NCI-H2227 (cell line): ENCODE results near the gene ALG12.

Experiments used
- DNase-seq: peaks from one replicate; lab custom pipeline; 2025; ENCODE audit not compliant: unreplicated experiment; lab: John Stamatoyannopoulos, UW

ALG12 gene

GRCh38 chr22:49913446-49913845 lies 4.8 kb downstream of the ALG12 start:
- no peak for DNase-seq

GRCh38 chr22:49913026-49913425 lies 5.2 kb downstream of the ALG12 start:
- DNase-seq, result no peak

GRCh38 chr22:49911881-49912625 lies 6.2 kb downstream of the ALG12 start:
- no peak for DNase-seq

GRCh38 chr22:49910229-49911155 lies 7.7 kb downstream of the ALG12 start:
- no peak for DNase-seq

DNA sequence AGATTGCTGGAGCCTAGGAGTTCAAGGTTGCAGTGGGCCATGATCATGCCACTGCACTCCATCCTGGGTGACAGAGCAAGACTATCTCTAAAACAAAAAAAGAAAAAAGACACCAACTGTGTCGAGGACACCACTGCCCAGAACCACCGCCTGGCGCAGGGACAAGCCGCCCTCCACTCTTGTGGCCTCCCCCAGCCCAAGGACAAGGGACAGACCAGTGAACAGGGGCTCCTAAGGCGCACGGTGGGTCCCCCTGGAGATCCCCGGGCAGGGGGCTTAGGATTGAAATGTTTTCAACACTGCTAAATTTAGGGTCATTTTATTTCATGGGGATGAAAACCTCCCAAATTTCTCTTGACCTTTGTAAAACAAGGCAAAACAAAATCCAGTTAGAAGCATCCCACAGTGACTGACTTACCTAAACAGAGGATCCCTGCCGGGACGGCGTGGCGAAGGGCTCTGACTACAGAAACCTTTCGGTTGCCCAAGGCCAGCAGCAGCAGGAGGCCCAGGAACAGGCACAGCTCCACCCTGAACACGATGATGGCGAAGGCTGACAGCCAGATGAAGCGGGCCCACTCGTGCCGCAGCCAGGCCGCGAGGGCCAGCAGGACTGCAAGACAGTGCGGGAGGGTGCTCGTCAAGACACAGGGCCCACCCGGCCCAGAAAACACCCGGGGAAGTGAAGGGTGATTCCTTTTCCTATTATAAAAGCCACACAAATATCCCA lies 8.6 kb downstream of the ALG12 start:
- DNase-seq, result no peak

DNA sequence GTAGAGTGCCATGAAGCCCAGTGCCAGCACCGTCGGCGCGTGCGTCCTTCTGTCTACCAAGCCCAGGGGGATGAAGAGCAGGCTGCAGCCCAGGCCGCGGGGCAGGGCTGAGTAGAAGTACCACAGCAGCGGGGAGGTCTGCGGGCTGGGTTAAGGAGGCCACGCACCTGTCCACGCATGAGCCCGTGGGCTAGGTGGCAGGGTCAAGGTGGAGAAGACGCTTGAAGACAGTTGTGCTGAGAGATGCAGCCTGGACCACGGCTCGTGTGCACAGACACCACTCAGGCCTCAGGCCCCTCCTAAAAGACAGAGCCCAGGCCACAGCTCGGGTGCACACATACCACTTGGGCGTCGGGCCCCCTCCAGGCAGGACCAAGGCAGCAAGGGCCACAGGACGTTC lies 10.4 kb downstream of the ALG12 start:
- no peak for DNase-seq

DNA sequence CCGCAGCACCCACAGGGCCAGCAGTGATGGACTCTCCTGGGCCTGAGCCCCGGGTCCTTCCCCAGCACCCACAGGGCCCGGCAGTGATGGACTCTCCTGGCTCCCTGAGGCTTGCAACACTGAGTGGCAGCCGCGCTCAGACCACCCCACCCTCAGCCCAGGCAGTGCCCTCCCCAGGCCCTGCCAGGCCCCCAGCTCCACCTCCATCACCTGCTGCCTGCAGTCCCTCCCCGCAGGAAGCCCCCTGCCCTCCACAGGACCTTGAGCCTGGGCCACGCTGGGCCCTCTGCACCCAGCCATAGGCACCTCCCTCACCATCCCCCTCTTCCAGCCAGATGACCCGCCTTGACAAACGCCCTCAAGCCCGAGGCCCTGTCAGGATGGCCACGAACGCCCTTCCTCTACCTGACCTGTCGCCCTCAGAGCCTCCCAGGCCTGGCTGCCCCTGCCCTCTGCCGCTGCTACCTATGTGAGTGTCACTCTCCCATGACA lies 11.4 kb downstream of the ALG12 start:
- no peak for DNase-seq

DNA sequence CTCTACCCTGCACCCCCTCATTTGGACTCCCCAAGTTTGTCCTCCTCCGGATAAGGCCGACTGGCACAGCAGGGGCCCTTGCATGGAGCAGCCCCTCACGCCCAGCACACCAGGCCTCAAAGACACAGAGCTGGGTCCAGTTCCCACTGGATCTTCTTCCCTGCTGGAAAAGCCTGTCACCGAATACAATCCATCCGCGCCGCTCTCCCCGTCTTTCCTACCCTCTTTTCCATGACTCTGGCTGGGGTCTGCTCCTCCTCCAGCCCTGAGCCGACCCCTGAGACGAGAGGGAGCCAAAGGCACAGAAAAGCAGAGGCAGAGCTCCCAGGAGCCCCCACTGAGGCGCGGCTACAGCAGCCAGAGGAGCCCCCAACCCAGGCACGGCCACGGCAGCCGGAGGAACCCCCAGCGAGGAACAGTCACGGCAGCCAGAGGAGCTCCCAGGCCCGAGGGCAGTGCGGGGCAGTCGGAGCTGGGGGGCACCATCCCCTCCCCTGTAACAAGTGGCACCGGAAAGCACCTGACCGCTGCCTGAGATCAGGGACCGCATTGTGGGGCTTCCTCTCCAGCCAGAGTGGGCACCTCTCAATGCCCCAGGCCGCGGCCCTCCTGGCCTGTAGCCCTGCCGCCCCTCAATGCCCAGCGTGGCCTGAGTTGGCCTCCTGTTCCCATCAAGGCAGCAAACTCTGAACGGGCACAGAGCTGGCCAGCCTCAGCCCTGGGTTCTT lies 12.0 kb downstream of the ALG12 start:
- DNase-seq, result no peak

DNA sequence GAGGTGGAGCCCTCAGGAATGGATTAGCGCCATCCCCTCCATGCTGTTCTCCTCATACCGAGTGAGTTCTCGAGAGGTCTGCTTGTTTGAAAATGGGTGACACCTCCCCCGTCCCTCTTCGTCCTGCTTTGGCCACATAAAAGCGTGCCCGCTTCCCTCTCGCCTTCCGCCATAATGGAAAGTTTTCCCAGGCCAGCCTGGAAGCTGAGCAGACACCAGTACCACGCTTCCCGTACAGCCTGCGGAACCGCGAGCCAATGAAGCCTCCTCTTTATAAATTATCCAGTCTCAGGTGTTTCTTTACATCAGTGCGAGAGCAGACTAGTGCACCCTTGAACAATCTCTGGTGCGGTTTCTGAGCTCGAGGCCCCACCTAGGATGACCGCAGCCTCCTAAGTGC lies 12.8 kb downstream of the ALG12 start:
- no peak for DNase-seq

- DNase-seq, result no peak
Observed at GRCh38 chr22:49904040-49904369, 14.2 kb downstream of the ALG12 start.

DNA sequence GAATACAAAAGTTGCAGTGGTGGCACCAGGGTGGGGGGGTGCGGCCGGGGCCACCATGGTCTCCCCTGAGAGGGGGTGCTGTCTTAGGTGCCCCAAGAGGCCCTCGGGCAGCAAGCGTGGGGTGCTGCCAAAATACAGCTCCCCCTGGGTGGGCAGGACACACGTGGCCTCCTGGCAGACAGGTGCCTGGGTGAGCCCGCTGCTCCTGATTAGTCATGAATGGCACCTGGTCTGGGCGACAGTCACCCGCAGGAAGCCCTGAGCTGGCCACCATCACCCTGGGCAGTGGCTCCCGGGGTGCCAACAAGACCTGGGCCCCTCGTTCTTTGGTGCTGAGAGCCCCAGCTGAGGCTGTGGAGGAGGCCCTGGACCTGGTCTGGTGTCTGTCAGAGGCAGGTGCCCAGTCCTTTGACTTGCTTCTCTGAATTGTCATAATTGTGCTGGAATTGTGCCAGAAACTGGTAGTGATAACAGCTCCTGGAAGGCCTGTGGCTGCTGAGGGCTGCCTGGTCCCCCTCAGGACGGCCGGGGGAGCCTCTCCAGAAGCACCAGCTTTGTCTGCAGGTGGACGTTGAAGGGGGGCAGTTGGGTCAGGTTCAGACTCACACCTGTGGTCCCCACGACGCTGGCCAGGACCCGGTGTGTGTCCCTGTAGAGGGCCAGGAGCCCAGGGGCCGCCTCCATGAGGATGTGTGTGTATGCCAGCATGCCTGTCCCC lies 14.8 kb downstream of the ALG12 start:
- DNase-seq, result peak; percentile 71

DNA sequence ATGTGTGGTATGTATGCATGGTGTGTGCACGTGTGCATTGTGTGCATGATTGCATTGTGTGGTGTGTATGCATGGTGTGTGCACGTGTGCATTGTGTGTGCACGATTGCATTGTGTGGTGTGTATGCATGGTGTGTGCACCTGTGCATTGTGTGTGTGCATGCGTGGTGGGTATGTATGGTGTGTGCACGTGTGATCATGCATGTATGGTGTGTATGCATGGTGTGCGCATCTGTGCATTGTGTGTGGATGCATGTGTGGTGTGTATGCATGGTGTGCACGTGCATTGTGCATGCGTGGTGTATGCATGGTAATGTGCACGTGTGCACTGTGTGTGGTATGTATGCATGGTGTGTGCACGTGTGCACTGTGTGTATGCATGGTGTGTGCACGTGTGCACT lies 16.8 kb downstream of the ALG12 start:
- DNase-seq, result no peak

DNA sequence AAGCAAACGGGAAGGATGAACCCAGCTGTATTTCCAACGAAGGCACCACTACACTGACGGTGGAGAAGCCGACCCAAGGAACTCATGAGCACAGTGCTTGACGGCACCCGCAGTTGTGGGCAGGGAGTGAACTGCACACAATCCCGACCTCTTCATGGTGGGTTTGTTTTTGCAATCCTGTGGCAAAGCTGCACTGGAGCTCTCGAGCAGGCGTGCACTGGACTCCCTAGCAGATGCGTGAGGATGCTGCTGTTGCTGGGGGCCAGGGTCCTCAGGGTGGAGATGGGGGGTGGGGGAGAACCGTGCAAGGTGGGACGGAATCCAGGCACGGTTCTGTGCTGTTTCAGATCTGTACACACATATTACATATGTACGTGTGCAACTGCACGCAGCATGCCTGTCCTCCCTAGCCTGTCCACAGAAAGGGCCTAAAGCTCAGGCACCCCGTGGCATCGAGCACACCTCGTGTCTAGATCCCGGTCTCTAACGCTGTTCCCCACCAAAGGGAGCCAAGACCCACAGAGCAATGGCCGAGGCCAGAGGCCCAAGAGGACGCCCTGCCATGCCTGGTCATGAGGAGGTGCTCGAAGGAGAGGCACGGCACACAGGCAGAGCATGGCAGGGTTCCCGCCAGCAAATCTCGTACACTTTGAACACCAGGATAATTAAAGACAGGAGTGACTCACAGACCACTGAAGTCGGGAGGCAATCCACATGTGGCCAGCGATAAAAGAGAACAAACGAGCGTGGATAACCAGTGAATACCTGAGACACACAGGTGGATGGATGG lies 17.6 kb downstream of the ALG12 start:
- DNase-seq, result no peak

GRCh38 chr22:49899530-49899929 lies 18.7 kb downstream of the ALG12 start:
- DNase-seq, result no peak

GRCh38 chr22:49897015-49897684 lies 21.1 kb downstream of the ALG12 start:
- no peak for DNase-seq

DNA sequence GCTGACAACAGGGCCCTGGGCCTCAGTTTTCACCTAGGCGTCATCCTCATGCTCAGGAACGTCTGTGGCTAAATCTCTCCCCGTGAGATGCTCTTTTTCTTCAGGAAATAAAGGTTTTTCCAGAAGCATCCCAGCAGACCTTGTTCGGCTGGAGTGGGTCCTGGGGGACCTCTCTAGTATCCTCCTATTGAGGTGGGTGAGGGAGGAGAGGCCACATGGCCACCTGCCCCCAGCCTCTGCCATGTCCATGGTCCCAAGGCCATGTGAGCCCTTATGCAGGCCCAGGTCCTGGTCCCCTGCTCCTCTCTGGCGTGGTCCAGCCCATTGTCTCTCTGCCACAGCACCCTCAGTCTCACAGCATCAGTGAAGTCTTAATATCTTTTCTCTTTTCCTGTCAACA lies 22.0 kb downstream of the ALG12 start:
- no peak for DNase-seq

DNA sequence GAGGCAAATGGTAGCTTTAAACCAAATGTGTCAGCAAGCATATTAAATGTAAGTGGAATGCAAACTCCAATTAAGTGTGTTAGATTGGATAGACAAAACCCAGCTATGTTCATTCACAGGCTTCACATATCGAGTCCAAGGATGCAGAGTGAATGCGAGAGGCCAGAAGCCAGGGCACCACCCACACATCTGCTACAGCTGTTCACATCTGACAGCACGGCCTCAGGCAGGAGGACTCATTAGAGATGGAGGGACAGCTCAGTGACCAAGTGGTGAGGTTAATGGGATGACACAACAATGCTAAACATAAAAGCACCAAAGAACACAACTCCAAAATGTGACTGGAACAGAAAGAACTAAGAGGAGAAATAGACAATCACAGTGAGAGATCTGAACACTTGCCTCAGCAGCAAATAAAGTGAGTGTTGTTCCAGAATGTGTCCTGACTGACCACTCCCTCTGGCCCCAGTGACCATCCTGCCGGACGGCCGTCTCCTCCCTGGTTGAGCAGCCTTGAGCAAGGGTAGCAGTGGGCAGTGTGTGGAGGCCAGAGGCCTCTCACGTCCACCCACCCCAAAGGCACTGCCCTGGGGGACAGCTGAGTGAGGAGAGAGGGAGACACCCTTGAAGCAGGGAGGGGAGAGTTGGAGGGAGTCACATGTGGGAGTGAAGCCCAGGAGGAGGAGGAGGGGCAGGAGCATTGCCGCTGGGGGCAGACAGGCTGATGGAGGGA lies 23.8 kb downstream of the ALG12 start:
- no peak for DNase-seq

DNA sequence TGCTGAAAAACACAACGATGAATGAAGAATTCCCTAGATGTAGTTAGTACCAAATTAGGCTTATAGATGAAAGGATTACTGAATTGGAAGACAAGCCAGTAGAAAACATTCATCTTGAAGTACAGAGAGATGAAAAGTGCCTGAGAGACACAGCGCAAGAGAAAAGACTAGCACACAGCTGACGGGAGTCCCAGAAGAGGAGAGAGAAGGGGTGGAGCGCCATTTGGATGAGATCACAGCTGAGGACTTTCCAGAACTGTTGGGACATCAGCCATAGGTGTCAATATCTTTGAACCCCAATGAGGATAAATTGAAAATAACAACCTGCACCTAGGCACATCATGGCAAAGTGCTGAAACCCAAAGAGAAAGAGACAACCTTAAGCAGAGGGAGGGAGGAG lies 25.2 kb downstream of the ALG12 start:
- DNase-seq, result no peak
